B cell (primary cell): Measurements from ENCODE around the gene CALM1. TPM values are rescaled to one million over a fixed set of nuclear protein-coding genes. Genes with fewer than 3 reads are reported as not detected.

Experiments used
- ATAC-seq: fragments of 200-7000 bp; cut with Tn5 transposase; one replicate; pipeline ENCODE4 v1.10.0; 2021; ENCODE audit warnings: low read depth, mild to moderate bottlenecking, moderate number of reproducible peaks, moderate library complexity
- CTCF ChIA-PET: fragments of 350-600 bp; sonication (Branson Sonifier 250); formaldehyde crosslinking; loops from one replicate; lab custom pipeline; 2021; ENCODE audit warnings: antibody characterized with exemption, inconsistent platforms; lab: Charles Lee
- POLR2A ChIA-PET: fragments of 350-600 bp; sonication (Branson Sonifier 250); formaldehyde crosslinking; loops from one replicate; lab custom pipeline; 2021; ENCODE audit warnings: antibody characterized with exemption; lab: Charles Lee
- DNase-seq: peaks from one replicate; pipeline ENCODE4 v3.0.0; 2013
- H2AFZ ChIP-seq: 2 replicates; pipeline ENCODE4 v1.6.1; 2012; ENCODE audit warnings: mild to moderate bottlenecking, low read depth, low read length; ENCODE audit not compliant: insufficient read depth, poor library complexity, severe bottlenecking
- H3K27ac ChIP-seq, 2 donors: 1 replicate in 1 of 2; 2 replicates in 1 of 2; pipeline ENCODE4 v1.5.1; 2012 to 2013; ENCODE audit warnings: low read length in 2 of 2, mild to moderate bottlenecking in 2 of 2, moderate library complexity in 1 of 2
- H3K27me3 ChIP-seq, 4 experiments: fragments of 200-600 bp in 1 of 4; sonication (generic) in 1 of 4; replicated peaks in 1 of 4; 1 replicate in 2 of 4; 2 replicates in 2 of 4; pipeline versions ENCODE4 v1.6.1 to v1.7.0; 2013 to 2016; ENCODE audit warnings: low read length in 3 of 4, mild to moderate bottlenecking in 2 of 4, mixed read lengths in 1 of 4, moderate library complexity in 1 of 4; ENCODE audit not compliant: insufficient read depth in 4 of 4, control insufficient read depth in 3 of 4; ENCODE audit errors: control extremely low read depth in 1 of 4
- H3K36me3 ChIP-seq, 2 experiments: replicated peaks in 1 of 2; 1 replicate in 1 of 2; 2 replicates in 1 of 2; pipeline versions ENCODE4 v1.6.1 to v1.7.1; 2013; ENCODE audit warnings: low read length in 1 of 2; ENCODE audit not compliant: insufficient read depth in 2 of 2, control insufficient read depth in 1 of 2; ENCODE audit errors: control extremely low read depth in 1 of 2, extremely low read depth in 1 of 2
- H3K4me1 ChIP-seq, 2 donors: fragments of 200-600 bp in 1 of 2; sonication (generic) in 1 of 2; 1 replicate in 1 of 2; 2 replicates in 1 of 2; pipeline versions ENCODE4 v1.5.1 to v1.6.1; 2013 to 2017; ENCODE audit warnings: low read length in 2 of 2; ENCODE audit not compliant: control insufficient read depth in 2 of 2, insufficient read depth in 2 of 2
- H3K4me2 ChIP-seq: replicated peaks from 2 replicates; pipeline ENCODE3; 2012; ENCODE audit warnings: mild to moderate bottlenecking, low read depth, low read length; ENCODE audit not compliant: poor library complexity, severe bottlenecking
- H3K4me3 ChIP-seq, 5 experiments: fragments of 200-600 bp in 1 of 5; sonication (generic) in 1 of 5; 1 replicate in 3 of 5; 2 replicates in 2 of 5; pipeline versions ENCODE4 v1.5.1 to v1.7.0; 2011 to 2016; ENCODE audit warnings: low read length in 4 of 5, mild to moderate bottlenecking in 4 of 5, low read depth in 2 of 5, control low read depth in 1 of 5, moderate library complexity in 1 of 5; ENCODE audit not compliant: insufficient read depth in 1 of 5; ENCODE audit errors: control extremely low read depth in 1 of 5, extremely low read depth in 1 of 5
- H3K79me2 ChIP-seq: fragments of 200-600 bp; sonication (generic); one replicate; pipeline ENCODE4 v1.6.0; 2016; ENCODE audit warnings: low read length; ENCODE audit not compliant: control insufficient read depth, insufficient read depth
- H3K9ac ChIP-seq: fragments of 200-600 bp; sonication (generic); 2 replicates; pipeline ENCODE4 v1.6.1; 2017; ENCODE audit warnings: mild to moderate bottlenecking, low read length, moderate library complexity
- H3K9me3 ChIP-seq, 3 donors: one replicate each; pipeline versions ENCODE4 v1.6.1 to v1.7.1; 2013; ENCODE audit warnings: low read length in 2 of 3; ENCODE audit not compliant: control insufficient read depth in 2 of 3, insufficient read depth in 1 of 3; ENCODE audit errors: control extremely low read depth in 1 of 3
- H4K20me1 ChIP-seq: 2 replicates; pipeline ENCODE4 v1.6.0; 2012; ENCODE audit warnings: mild to moderate bottlenecking, low read length; ENCODE audit not compliant: insufficient read depth, control insufficient read depth, poor library complexity, severe bottlenecking
- H3K27ac Mint-ChIP-seq: one replicate; pipeline ENCODE4 v1.8.0; 2021; ENCODE audit warnings: mixed read lengths
- H3K27me3 Mint-ChIP-seq: one replicate; pipeline ENCODE4 v1.8.0; 2021; ENCODE audit warnings: mixed read lengths
- H3K4me1 Mint-ChIP-seq: one replicate; pipeline ENCODE4 v1.8.0; 2021; ENCODE audit warnings: mixed read lengths
- H3K4me3 Mint-ChIP-seq: one replicate; pipeline ENCODE4 v1.8.0; 2021; ENCODE audit warnings: mixed read lengths
- H3K9me3 Mint-ChIP-seq: one replicate; pipeline ENCODE4 v1.8.0; 2022; ENCODE audit warnings: mixed read lengths; ENCODE audit not compliant: insufficient read depth
- CTCF ChIP-seq: fragments of 200-600 bp; IDR thresholded peaks from one replicate; pipeline ENCODE4 v1.8.0; 2022; ENCODE audit warnings: antibody characterized with exemption, mild to moderate bottlenecking
- EZH2 ChIP-seq: IDR thresholded peaks from 2 replicates; pipeline ENCODE4 v1.6.1; 2012; ENCODE audit warnings: borderline replicate concordance, low read depth, mild to moderate bottlenecking, moderate library complexity, low read length; ENCODE audit not compliant: insufficient read depth, poor library complexity, severe bottlenecking
- WGBS: methylation state at CpG from one replicate; pipeline ENCODE4 v1.1.5; 2013; ENCODE audit warnings: missing lambda C conversion rate; ENCODE audit not compliant: insufficient coverage; 5-methylcytosine and 5-hydroxymethylcytosine counted together
- intact Hi-C: fragments of 100-400 bp; cut with micrococcal nuclease; formaldehyde crosslinking; loops from one replicate; pipeline ENCODE4 v1.10.0; 2022
- polyA plus RNA-seq: library from polyadenylated mRNA; depleted of rRNA; stranded (reverse); fragments of >200 nt; gene quantifications from 2 replicates; pipeline ENCODE4 v1.2.3, GENCODE V29; 2012
- total RNA-seq, 2 donors: library from RNA; stranded (reverse); fragments of 120-200 nt in 1 of 2; gene quantifications; 1 replicate in 1 of 2; 2 replicates in 1 of 2; pipeline versions ENCODE4 v1.2.3 to v1.2.4, GENCODE V29; 2013 to 2022

Gene CALM1
- total and polyA plus RNA-seq, 2 donors (not counting 1 experiment from before 2014, with no cell fraction given): 264 to 267 TPM

- TF ChIP-seq EZH2 (no peak), CTCF (no peak)
- H3K27me3 Mint-ChIP-seq: peaks cover 11% of the 10 kb centered on the region
- no peaks in the 10 kb centered on the region for H3K4me1 ChIP-seq
- intact Hi-C loops: no loop called here
- no peaks in the 10 kb centered on the region for H3K36me3 ChIP-seq
- ATAC-seq (no peak), DNase-seq (no peak)
- no peaks in the 10 kb centered on the region for H3K79me2 ChIP-seq
- no peak overlapping the region for H3K4me3 ChIP-seq
- no peaks in the 10 kb centered on the region for H4K20me1 ChIP-seq
- 60% methylated on average over 1 of the region's 2 CpGs for WGBS
- peaks cover 0 to 7% (median 1%) of the 10 kb centered on the region in 4 experiments for H3K27me3 ChIP-seq
- POLR2A ChIA-PET: no interaction called here
- H3K27ac ChIP-seq: no peak overlapping the region
- peaks cover 0 to 6% (median 0%) of the 10 kb centered on the region in 3 donors for H3K9me3 ChIP-seq
- H2AFZ ChIP-seq: no peak overlapping the region
- no peaks in the 10 kb centered on the region for H3K9me3 Mint-ChIP-seq
- H3K9ac ChIP-seq: no peak overlapping the region
- CTCF ChIA-PET: no interaction called here
- no peak overlapping the region for H3K4me2 ChIP-seq
- peaks cover 5% of the 10 kb centered on the region for H3K4me1 Mint-ChIP-seq
- H3K4me3 Mint-ChIP-seq: no peak overlapping the region
- no peak overlapping the region for H3K27ac Mint-ChIP-seq
Observed at GRCh38 chr14:90428676-90429075, 31.8 kb downstream of the CALM1 start.

GRCh38 chr14:90429236-90429635 lies 32.4 kb downstream of the CALM1 start:
- H2AFZ ChIP-seq: no peak overlapping the region
- H3K27me3 ChIP-seq: peaks cover 0 to 7% (median 1%) of the 10 kb centered on the region in 4 experiments
- 86% methylated on average over 1 of the region's 3 CpGs for WGBS
- H3K4me2 ChIP-seq: no peak overlapping the region
- no peaks in the 10 kb centered on the region for H3K36me3 ChIP-seq
- Mint-ChIP-seq H3K27me3 (peaks cover 11% of the 10 kb centered on the region), H3K9me3 (no peaks in the 10 kb centered on the region), H3K27ac (no peak overlapping the region), H3K4me1 (peaks cover 5% of the 10 kb centered on the region), H3K4me3 (no peak overlapping the region)
- no peak overlapping the region for H3K4me3 ChIP-seq
- TF ChIP-seq EZH2: no peak
- TF ChIP-seq CTCF: no peak
- DNase-seq (no peak), ATAC-seq (no peak)
- ChIA-PET POLR2A (no interaction called here), CTCF (no interaction called here)
- H3K4me1 ChIP-seq: no peaks in the 10 kb centered on the region
- intact Hi-C loops: no loop called here
- no peak overlapping the region for H3K27ac ChIP-seq
- no peaks in the 10 kb centered on the region for H4K20me1 ChIP-seq
- peaks cover 0 to 6% (median 0%) of the 10 kb centered on the region in 3 donors for H3K9me3 ChIP-seq
- no peaks in the 10 kb centered on the region for H3K79me2 ChIP-seq
- no peak overlapping the region for H3K9ac ChIP-seq
